HPDE6-E6E7 (cell line): ENCODE results near the gene HRH1.
"Not testable (repeated sequence)": the region's sequence is repeated elsewhere in the genome, so short reads cannot be mapped to it uniquely, and the experiment has no call there.

Source experiments
- DNase-seq: peaks from one replicate; pipeline ENCODE4 v3.0.0; 2011; ENCODE audit warnings: missing footprints; ENCODE audit errors: extremely low spot score

Gene HRH1

GRCh38 chr3:11239796-11240195, 85.5 kb downstream of the HRH1 start:
- no peak for DNase-seq

- no peak for DNase-seq
Measured at GRCh38 chr3:11240496-11240895, 86.2 kb downstream of the HRH1 start.

DNA sequence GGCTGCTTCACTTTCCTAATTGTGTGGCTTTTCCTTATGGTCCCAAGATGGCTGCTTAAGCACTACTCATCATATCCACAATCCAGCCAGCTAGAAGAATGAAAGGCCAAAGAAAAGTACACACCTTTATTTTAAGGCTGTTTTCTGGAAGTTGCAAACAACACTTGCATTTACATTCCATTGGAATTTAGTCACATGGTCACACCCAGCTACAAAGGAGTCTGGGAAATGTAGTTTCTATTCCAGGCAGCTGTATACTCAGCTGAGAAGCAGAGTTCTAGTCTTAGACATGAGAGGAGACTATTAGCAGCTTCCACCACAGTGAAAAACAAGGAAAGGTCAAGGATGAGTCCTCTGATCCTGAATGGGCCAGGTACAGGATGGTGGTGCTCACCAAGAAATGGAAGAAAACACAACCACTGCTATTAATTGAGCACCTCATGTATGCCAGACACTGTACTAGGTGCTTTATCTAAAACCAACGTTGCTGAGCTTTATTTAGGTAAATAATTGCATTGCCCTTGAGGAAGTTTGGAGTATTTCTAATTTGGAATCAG, 89.9 kb downstream of the HRH1 start:
- DNase-seq, result no peak

DNA sequence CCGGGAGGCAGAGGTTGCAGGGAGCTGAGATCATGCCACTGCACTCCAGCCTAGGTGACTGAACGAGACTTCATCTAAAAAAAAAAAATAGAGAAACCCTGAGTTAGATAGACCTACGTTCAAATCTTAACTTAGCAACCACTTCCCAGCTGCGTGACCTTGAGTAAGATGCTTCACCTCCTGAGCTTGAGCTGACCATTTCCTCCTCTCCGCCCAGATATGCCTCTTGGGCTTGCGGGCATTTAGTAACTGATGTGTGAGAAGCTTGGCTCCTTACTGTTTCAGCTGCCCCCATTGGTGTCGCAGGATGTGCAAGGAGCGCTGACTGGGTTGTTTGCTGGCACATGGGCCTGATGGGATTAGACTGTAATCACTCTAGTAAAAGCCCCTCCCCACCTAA, 91.0 kb downstream of the HRH1 start:
- no peak for DNase-seq

- DNase-seq, result no peak
Measured at GRCh38 chr3:11245827-11246662, 91.8 kb downstream of the HRH1 start.

DNA sequence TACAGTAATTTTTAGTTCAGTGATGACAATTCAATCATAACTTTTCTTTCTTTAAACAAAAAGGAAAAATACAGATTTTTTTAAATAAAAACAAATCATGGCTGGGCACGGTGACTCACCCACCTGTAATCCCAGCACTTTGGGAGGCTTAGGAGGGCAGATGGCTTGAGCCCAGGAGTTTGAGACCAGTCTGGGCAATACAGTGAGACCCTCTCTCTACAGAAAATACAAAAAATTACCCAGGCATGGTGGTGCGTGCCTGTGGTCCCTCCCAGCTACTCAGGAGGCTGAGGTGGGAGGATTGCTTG, 92.3 kb downstream of the HRH1 start:
- no peak for DNase-seq

DNA sequence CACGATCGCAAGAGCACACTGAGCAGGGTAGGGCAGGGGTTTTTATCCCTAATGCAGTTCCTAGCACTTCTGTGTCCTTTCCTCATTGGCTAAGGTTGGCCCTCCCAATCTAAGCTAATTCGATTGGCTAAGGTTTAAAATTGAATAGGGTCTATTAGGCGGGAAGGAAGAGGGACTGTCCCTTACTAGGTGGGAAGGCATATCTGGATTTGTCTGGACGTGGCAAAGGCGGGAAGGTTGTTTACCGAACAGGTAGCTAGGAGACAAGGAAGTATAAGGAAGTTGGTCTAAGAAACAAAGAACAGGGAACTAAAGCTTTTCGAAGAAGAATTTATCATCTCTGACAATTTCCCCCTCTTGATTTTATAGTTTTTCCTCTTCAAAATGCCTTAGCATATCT, 93.1 kb downstream of the HRH1 start:
- no peak for DNase-seq

- DNase-seq, result no peak
Measured at GRCh38 chr3:11248596-11248995, 94.3 kb downstream of the HRH1 start.

GRCh38 chr3:11250902-11251806, 96.9 kb downstream of the HRH1 start:
- no peak for DNase-seq

GRCh38 chr3:11251807-11252176, 97.5 kb downstream of the HRH1 start:
- DNase-seq, result no peak

DNA sequence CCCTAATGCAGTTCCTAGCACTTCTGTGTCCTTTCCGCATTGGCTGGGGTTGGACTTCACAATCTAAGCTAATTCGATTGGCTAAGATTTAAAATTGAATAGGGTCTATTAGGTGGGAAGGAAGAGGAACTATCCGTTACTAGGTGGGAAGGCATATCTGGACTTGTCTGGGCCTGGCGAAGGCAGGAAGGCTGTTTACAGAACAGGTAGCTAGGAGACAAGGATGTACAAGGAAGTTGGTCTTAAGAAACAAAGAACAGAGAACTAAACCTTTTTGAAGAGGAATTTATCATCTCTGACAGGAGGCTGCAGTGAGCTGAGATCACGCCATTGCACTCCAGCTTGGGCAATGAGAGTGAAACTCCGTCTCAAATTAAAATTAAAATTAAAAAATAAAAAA, 100.6 kb downstream of the HRH1 start:
- DNase-seq, result no peak

DNA sequence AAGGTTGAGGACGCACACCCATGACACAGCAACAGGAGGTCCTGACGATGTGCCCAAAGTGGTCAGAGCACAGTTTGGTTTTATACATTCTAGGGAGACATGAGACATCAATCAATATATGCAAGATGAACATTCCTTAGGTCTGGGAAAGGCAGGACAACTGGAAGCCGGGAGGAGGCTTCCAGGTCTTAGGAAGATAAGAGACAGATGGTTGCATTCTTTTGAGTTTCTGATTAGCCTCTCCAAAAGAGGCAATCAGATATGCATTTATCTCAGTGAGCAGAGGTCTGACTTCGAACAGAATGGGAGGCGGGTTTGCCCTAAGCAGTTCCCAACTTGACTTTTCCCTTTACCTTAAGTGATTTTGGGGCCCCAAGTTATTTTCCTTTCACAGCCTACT, 101.2 kb downstream of the HRH1 start:
- not testable (repeated sequence) for DNase-seq

- DNase-seq, result no peak
Measured at GRCh38 chr3:11258958-11259357, 104.7 kb downstream of the HRH1 start.

- no peak for DNase-seq
Measured at GRCh38 chr3:11260460-11260859, 106.2 kb downstream of the HRH1 start.

DNA sequence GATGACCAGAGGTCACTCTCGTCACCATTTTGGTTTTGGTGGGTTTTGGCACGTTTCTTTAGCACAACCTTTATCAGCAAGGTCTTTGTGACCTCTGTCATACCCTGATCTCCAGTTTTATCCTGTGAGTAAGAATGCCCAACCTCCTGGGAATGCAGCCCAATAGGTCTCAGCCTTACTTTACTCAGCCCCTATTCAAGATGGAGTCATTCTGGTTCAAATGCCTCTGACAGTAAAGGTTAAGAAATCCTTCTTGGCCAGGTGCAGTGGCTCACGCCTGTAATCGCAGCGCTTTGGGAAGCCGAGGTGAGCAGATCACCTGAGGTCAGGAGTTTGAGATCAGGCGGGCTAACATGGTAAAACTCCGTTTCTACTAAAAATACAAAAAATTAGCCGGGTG, 114.7 kb downstream of the HRH1 start:
- DNase-seq, result no peak

DNA sequence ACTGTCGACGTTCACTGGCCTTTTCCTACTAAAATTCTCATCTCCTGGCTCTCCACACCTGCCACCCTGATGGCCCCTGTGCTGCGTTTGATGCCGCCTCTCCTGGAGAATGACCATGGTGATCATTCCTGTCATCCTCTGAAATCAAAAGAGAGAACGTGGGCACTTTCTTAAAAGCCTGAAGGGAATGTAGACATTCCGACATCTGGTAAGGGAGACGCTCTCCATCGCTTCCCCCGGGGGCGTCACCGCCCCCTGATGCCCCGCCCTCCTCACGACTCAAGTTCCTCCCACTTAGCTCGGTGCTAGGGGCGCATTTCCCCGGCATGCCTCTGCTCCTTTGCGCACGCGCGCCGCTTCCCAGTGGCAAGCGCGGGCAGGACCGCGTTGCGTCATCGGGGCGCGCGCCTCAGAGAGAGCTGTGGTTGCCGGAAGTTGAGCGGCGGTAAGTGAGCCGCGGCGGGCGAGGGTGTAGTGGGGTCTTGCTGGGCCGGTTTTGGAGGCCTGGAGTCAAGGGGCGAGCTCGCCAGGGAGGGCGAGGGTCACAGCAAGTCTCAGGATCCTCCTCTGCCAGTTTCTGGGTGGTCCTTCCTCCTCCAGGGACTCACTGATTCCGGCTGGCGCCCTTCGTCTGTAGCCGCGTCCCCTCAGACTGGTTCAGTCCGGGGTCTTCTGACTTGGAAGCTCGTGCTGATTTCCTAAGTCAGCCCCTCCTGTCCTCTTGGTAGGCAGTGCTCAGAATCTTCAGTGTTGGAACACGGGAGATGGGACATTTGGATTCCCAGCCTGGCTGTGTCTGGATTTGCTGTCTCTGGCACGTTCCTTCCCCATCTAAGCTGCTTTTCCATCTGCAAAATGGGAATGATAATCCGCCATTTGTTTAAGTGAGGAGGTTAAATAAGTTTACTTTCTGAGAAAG, 118.0 kb downstream of the HRH1 start, which contains the start of gene ATG7:
TSS of gene ATG7 (plus strand) at position 412 of the 919 bp plus-strand sequence. CDS start 26,299 bp downstream, outside the sequence.
- DNase-seq, result peak; percentile 59

GRCh38 chr3:11272906-11273574, 118.7 kb downstream of the HRH1 start:
- DNase-seq, result no peak

DNA sequence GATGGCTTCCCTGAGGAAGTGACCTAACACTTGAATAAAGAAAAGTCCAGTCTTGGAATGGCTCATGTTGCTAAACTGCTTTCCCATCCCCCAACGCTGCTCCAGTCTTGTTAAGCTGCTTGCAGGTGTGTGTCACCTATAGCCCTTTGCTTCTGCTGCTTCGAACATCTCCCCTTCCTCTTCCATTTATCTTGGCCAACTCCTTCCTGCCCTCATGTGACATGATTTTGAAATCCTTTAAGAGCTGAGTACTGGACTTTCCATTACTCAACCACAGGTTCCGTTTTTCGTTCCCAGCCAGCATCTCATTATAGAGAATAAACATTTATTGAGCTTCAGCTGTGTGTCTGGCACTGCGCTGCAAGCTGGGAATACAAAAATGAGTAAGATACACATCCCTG, 119.6 kb downstream of the HRH1 start:
- no peak for DNase-seq

DNA sequence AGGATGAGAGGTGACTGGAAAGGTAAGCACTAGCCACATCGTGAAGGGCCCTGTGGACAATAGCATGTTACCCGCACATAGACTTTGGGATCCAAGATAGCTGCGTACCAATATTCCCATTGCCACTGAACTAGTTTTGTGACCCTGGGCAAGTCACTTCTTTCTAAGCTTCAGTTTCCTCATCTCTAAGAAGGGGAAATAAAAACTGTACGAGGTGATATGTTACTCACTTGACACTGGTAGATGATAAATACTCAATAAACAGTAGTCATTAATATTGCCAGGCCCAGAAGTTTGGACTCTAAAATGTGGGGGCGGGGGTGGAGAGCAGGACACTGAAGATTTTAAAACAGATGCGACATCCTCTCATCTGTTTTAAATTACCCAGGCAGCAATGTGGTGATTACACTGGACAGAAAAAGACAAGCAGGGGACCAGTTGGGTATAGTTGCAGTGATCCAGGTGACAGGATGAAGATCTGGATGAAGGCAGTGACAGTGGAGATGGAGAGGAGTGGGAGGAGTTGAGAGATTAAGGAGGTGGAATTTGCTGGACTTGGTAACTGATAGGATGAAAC, 120.4 kb downstream of the HRH1 start:
- DNase-seq, result no peak

GRCh38 chr3:11275926-11276325, 121.6 kb downstream of the HRH1 start:
- DNase-seq, result no peak

- no peak for DNase-seq
Measured at GRCh38 chr3:11276901-11277300, 122.6 kb downstream of the HRH1 start.
